Osteoblast (primary cell): ENCODE data around the gene UQCRFS1. TPM values are rescaled to one million over a fixed set of nuclear protein-coding genes. Genes with fewer than 3 reads are reported as not detected.
A peak's percentile ranks its signal among the peaks of the same experiment; 100 is the strongest.

ENCODE experiments used
- DNase-seq: peaks from one replicate; pipeline ENCODE4 v3.0.0; 2011; ENCODE audit warnings: low spot score, mixed read lengths; ENCODE audit not compliant: insufficient read length; ENCODE audit errors: missing footprints
- H2AFZ ChIP-seq: 2 replicates; pipeline ENCODE4 v1.6.0; 2011; ENCODE audit warnings: mild to moderate bottlenecking, low read length
- H3K27ac ChIP-seq: 2 replicates; pipeline ENCODE4 v1.5.1; 2011; ENCODE audit warnings: mild to moderate bottlenecking, low read depth, low read length, moderate library complexity
- H3K27me3 ChIP-seq: 2 replicates; pipeline ENCODE4 v1.6.0; 2012; ENCODE audit warnings: mild to moderate bottlenecking, control low read depth, inconsistent platforms, low read length, moderate library complexity; ENCODE audit not compliant: insufficient read depth
- H3K36me3 ChIP-seq: 2 replicates; pipeline ENCODE4 v1.5.1; 2011; ENCODE audit warnings: mild to moderate bottlenecking, low read length, control low read depth, moderate library complexity; ENCODE audit not compliant: insufficient read depth
- H3K4me1 ChIP-seq: 2 replicates; pipeline ENCODE4 v1.5.1; 2011; ENCODE audit warnings: mild to moderate bottlenecking, low read length, control low read depth, moderate library complexity; ENCODE audit not compliant: insufficient read depth
- H3K4me2 ChIP-seq: 2 replicates; pipeline ENCODE4 v1.6.0; 2011; ENCODE audit warnings: mild to moderate bottlenecking, low read length; ENCODE audit not compliant: insufficient read depth
- H3K4me3 ChIP-seq: fragments of 200-600 bp; sonication (generic); 3 replicates; pipeline ENCODE4 v1.5.1; 2012; ENCODE audit warnings: mild to moderate bottlenecking, low read length, inconsistent platforms; ENCODE audit not compliant: insufficient read depth
- H3K79me2 ChIP-seq: 2 replicates; pipeline ENCODE4 v1.6.0; 2012; ENCODE audit warnings: mild to moderate bottlenecking, low read length, control low read depth, inconsistent platforms; ENCODE audit not compliant: insufficient read depth
- H3K9me3 ChIP-seq: 2 replicates; pipeline ENCODE4 v1.5.1; 2011; ENCODE audit warnings: low read depth, low read length, control low read depth
- H4K20me1 ChIP-seq: 2 replicates; pipeline ENCODE4 v1.6.0; 2012; ENCODE audit warnings: mild to moderate bottlenecking, low read length, control low read depth; ENCODE audit not compliant: insufficient read depth
- CTCF ChIP-seq: IDR thresholded peaks from 2 replicates; pipeline ENCODE4 v1.5.1; 2011; ENCODE audit warnings: mild to moderate bottlenecking, low read depth, low read length, moderate library complexity; ENCODE audit errors: extremely low read depth
- total RNA-seq: library from RNA; depleted of rRNA; stranded (reverse); fragments of >200 nt; gene quantifications from 2 replicates; pipeline ENCODE4 v1.2.3, GENCODE V29; 2012

Gene UQCRFS1
- total RNA-seq, 1 donor, result 31.8 TPM

GRCh38 chr19:29193155-29193554 is 19.8 kb downstream of the UQCRFS1 start:
- H4K20me1 ChIP-seq, result no peaks in the 10 kb centered on the region
- no peak overlapping the region for H3K27ac ChIP-seq
- no peaks in the 10 kb centered on the region for H3K4me1 ChIP-seq
- no peak overlapping the region for H3K4me3 ChIP-seq
- H2AFZ ChIP-seq, result no peak overlapping the region
- H3K36me3 ChIP-seq, result no peaks in the 10 kb centered on the region
- H3K27me3 ChIP-seq, result no peaks in the 10 kb centered on the region
- no peak for DNase-seq
- TF ChIP-seq CTCF, result no peak
- H3K4me2 ChIP-seq, result no peak overlapping the region
- H3K9me3 ChIP-seq, result no peaks in the 10 kb centered on the region
- H3K79me2 ChIP-seq, result no peaks in the 10 kb centered on the region

DNA sequence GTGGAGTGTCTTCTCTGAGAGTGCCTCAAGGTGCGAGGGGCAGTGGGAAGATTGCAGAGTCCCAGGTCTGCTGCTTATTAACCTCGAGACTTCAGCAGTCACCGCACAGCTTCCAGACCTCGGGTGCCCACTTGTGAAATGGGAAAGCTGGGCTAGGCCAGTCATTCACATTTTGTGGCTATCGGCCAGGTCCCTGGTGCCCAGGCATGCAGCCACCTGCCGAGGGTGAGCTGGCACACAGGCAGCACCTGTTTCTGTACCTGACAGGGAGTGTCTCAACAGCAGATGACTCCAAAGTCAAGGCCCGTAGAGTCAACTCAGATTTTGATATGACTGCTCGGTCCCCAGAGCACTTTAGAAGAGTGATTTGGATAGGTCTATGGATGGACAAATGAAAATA is 21.9 kb downstream of the UQCRFS1 start:
- no peak for TF ChIP-seq CTCF
- Histone ChIP-seq H3K27me3 (no peaks in the 10 kb centered on the region), H3K27ac (no peak overlapping the region), H2AFZ (no peak overlapping the region), H3K79me2 (no peaks in the 10 kb centered on the region), H4K20me1 (no peaks in the 10 kb centered on the region), H3K4me1 (no peaks in the 10 kb centered on the region), H3K36me3 (no peaks in the 10 kb centered on the region), H3K9me3 (no peaks in the 10 kb centered on the region), H3K4me2 (no peak overlapping the region), H3K4me3 (no peak overlapping the region)
- DNase-seq, result no peak

DNA sequence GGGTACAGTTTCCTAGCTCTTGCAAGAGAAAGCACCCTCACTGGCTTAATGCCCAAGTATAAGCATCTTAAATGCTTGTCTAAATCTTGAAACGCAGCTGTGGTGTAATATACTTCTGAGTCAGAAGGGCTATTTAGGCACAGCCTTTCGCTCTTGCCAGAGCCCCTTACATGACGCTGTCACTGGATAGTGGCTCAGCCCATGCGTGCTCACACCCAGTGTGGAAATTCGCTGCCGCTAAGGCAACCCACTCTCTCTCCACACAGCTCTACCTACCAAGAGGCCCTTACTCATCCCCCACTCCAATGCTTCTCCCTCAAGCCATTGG is 24.0 kb downstream of the UQCRFS1 start:
- Histone ChIP-seq H3K36me3 (no peaks in the 10 kb centered on the region), H3K27ac (no peak overlapping the region), H2AFZ (no peak overlapping the region), H4K20me1 (no peaks in the 10 kb centered on the region), H3K4me1 (no peaks in the 10 kb centered on the region), H3K27me3 (no peaks in the 10 kb centered on the region), H3K4me2 (no peak overlapping the region), H3K4me3 (no peak overlapping the region), H3K9me3 (no peaks in the 10 kb centered on the region), H3K79me2 (no peaks in the 10 kb centered on the region)
- DNase-seq, result no peak
- no peak for TF ChIP-seq CTCF

DNA sequence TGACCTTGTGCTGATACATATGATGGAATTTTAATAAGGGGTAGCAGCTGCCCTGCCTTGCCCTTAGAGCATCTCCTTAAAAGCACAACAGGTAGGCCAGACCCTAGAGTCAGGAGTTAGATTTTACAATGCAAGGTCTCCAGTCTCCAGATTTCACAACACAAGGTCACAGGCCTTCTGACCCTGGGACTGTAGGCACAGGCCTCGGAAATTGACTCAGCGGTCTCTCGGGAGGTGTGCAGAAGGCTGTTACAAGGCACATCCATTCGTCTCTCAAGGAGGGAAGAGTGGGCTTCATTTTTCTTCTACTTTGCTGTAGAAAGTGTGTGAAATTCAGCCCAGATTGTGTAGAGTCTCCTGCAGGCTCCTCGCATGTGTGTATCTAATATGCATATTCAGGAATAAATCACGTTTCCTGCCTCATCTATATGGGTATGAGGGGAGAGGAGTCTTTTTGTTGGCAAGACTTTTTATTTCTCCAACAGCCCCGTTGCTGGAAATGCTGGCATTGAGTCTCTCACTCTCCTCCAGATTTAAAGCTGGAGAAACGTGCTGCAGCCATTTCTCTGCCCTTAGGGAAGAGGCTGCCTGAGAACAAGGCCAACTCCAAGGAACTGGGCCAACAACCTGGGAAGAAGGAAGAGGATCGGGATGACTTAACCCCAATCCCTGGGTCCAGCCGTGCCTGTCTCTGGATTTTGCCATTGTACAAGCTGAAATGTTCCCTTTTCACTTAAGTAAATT is 24.5 kb downstream of the UQCRFS1 start:
- Histone ChIP-seq H3K79me2 (no peaks in the 10 kb centered on the region), H2AFZ (no peak overlapping the region), H3K4me1 (no peaks in the 10 kb centered on the region), H3K4me3 (no peak overlapping the region), H3K4me2 (no peak overlapping the region), H3K27ac (no peak overlapping the region), H4K20me1 (no peaks in the 10 kb centered on the region), H3K27me3 (no peaks in the 10 kb centered on the region), H3K9me3 (no peaks in the 10 kb centered on the region), H3K36me3 (no peaks in the 10 kb centered on the region)
- no peak for TF ChIP-seq CTCF
- DNase-seq, result peak; percentile 46
